Fibroblast of mammary gland (primary cell): ENCODE results near the gene PARP9.
A peak's percentile ranks its signal among the peaks of the same experiment; 100 is the strongest.

Source experiments
- DNase-seq: peaks from one replicate; pipeline ENCODE4 v3.0.0-alpha.2; 2010; ENCODE audit warnings: low read depth
- H3K4me3 ChIP-seq: 2 replicates; pipeline ENCODE4 v1.5.1; 2011; ENCODE audit warnings: low read depth, mild to moderate bottlenecking, low read length, moderate library complexity; ENCODE audit not compliant: control insufficient read depth
- CTCF ChIP-seq: conservative IDR thresholded peaks from 2 replicates; pipeline ENCODE4 v1.5.1; 2011; ENCODE audit warnings: low read depth, low read length, inconsistent platforms; ENCODE audit not compliant: control insufficient read depth, insufficient read depth

Gene PARP9

GRCh38 chr3:122535964-122536631 is 28.0 kb downstream of the PARP9 start:
- no peak for TF ChIP-seq CTCF
- DNase-seq: no peak

GRCh38 chr3:122533931-122534334 is 30.2 kb downstream of the PARP9 start:
- no peak for TF ChIP-seq CTCF
- H3K4me3 ChIP-seq: no peak overlapping the region
- DNase-seq: peak; percentile 83

More at GRCh38 chr3:122535964-122536631, 28.0 kb downstream of the PARP9 start:
- H3K4me3 ChIP-seq: no peak overlapping the region

GRCh38 chr3:122533480-122533879 is 30.6 kb downstream of the PARP9 start:
- DNase-seq: no peak

GRCh38 chr3:122530164-122530563 is 33.9 kb downstream of the PARP9 start:
- no peak overlapping the region for H3K4me3 ChIP-seq
- DNase-seq: no peak
- no peak for TF ChIP-seq CTCF

More at GRCh38 chr3:122533480-122533879, 30.6 kb downstream of the PARP9 start:
- H3K4me3 ChIP-seq: no peak overlapping the region
- no peak for TF ChIP-seq CTCF

- no peak for TF ChIP-seq CTCF
- no peak for DNase-seq
Observed at GRCh38 chr3:122523317-122523716, 40.8 kb downstream of the PARP9 start.

GRCh38 chr3:122520861-122521260 is 43.2 kb downstream of the PARP9 start:
- no peak for TF ChIP-seq CTCF
- H3K4me3 ChIP-seq: no peak overlapping the region
- DNase-seq: no peak

More at GRCh38 chr3:122523317-122523716, 40.8 kb downstream of the PARP9 start:
- H3K4me3 ChIP-seq: no peak overlapping the region
